Limb (tissue), 2 donors: ENCODE data around the gene AKAP8.
"Not testable (repeated sequence)": the region's sequence is repeated elsewhere in the genome, so short reads cannot be mapped to it uniquely, and the experiment has no call there.

Source experiments
- DNase-seq, 2 donors: peaks; one replicate each; pipeline ENCODE4 v3.0.0-alpha.2; 2016; ENCODE audit errors: extremely low spot score in 2 of 2

Gene AKAP8

GRCh38 chr19:15404097-15404779, 24.7 kb upstream of the AKAP8 start:
- DNase-seq, result no peak

DNA sequence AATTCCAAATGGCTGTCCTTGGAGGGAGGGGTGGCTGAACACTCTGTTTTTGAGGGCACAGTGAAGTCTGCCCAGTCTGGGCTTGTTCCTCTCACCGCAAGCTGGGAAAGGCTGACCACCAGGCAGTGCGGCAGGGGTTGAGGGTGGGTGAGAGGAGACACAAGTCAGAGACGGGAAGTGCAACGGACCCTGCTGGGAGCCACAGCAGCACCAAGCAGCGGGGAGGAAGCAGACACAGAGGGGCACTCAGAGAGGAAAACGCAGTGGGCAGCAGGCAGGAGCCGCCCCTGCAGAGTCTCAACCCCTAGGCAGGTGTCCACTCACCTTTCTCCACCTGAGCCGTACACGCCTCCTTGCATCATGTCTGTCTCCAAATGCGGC, 23.6 kb upstream of the AKAP8 start:
- DNase-seq, result no peak

DNA sequence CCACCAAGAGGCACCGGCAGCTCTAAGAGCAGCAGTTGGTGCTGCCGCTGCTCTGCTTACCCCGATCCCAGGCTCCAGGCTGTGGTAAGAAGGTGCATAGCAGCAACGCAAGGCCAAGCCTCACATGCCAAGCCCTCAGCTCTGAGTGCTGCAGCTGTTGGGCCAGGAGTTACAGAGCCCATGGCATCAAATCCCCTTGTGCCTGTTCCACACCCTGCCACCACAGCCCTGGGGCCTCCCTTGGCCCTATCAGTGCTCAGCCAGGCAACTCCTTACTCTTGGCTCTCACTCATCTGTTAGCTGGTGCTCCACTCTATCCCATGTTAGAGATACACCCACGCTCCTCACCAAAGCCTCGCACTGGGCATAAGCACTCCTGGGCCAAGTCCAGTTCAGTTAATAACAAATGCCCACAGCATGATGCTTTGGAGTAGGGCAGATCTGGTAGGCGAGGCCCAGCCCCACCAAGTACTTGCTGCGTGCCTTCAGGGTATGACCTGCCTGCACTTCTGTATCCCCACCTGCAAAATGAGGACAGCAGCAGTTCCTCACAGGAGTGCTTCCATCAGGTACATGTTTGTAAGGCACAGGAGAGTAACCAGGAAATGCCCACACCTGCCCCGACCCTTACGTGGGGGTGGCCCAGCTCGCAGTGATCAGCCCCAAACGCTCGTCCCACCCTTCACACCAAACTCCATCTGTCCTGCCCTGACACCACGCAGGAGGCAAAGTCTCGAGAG, 23.0 kb upstream of the AKAP8 start:
- DNase-seq, result no peak

- no peak for DNase-seq
Observed at GRCh38 chr19:15401397-15401710, 21.8 kb upstream of the AKAP8 start.

- no peak for DNase-seq
Observed at GRCh38 chr19:15400521-15401396, 21.2 kb upstream of the AKAP8 start.

DNA sequence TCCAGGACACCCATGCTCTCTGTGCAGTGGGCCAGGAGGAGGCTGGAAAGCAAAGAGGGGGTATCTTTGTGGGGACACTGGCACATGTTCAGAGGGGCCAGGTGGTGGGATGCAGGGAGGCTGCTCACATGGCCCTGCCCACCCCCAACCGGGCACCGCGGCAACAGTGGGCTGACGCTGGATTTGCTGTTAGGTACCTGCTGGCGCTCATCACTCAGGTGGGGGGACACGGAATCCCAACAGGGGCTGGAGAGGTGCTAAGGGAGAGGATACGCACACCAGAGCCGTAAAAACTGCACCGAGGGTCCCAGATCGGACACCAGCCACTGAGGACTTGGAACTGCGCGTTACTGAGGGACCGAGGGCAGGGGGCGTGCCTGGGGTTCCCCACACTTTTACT, 20.0 kb upstream of the AKAP8 start:
- DNase-seq, result no peak

- DNase-seq, result no peak
Observed at GRCh38 chr19:15399234-15399515, 19.6 kb upstream of the AKAP8 start.

GRCh38 chr19:15398501-15399233, 19.1 kb upstream of the AKAP8 start:
- no peak for DNase-seq

DNA sequence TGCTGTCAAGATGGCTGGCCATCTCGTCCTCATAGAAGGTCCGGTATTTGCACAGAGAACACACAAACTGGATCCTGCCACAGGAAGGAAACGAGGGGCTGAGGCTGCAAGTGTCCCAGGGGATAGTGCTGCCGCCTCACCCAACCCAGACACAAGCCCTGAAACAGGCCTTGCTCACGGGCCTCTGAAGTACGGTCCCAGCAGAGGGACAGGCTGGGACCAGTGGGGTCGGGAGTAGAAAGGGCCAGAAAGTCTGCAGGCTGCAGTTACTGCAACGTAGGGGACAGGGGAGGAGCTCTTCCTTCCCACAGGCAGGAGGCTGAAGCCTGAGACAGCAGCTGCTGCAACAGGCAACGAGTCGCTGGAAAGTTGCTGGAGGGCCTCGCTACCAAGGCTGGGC, 18.2 kb upstream of the AKAP8 start:
- no peak for DNase-seq

DNA sequence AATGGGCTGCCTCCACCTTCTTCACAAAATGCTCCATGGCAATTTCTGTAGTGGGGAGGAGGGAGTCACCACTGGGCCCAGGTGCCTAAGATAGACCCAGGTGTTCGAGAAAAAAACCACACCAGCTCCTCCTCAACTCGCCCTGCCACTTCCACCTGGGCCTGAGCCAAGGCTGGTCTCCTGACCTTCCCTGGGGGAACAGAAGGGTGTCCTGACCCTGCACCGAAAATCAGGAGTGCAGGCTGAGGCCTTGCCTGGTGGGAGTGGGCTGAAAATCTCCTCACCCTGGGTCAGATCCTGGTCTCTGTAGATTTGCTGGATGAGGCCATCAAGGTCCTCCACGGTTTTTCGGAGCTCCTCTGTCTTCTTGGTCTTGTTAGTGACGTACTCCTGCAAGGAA, 17.6 kb upstream of the AKAP8 start:
- DNase-seq, result no peak

DNA sequence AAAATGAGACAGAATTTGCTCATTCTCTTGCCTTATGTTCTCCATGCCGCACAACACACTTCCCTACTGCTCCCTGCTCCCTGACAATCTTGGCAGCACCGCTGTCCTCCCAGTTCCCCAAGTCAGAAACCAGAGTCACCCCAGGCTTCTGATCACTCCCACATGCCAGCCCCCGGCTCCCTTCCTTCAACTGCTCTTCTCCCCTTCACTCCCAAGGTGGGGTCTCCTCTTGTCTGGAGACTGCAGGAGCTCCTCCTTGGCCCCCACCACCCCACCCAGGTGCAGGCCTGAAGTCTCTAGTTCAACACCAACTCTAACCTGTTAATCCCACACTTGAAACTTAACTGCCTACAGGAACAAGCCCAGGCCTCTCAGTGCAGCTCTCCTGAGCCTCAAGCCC, 16.8 kb upstream of the AKAP8 start:
- no peak for DNase-seq

- not testable (repeated sequence) for DNase-seq
Observed at GRCh38 chr19:15395251-15395650, 15.7 kb upstream of the AKAP8 start.

DNA sequence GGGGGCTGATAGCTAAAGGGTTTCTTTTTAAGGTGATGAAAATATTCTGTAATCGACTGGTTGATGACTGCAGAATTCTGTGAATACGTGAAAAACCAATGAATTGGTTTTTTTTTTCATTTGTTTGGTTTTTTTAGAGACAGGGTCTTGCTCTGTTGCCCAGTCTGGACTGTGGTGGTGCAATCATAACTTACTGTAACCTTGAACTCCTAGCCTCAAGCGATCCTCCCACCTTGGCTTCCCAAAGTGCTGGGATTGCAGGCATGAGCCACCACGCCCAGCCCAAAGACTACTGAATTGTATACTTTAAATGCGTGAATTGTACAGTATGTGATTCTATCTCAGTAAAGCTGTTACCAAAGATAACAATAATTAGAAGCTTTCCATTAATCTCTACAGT, 14.8 kb upstream of the AKAP8 start:
- DNase-seq, result no peak

GRCh38 chr19:15393963-15394362, 14.4 kb upstream of the AKAP8 start:
- no peak for DNase-seq

DNA sequence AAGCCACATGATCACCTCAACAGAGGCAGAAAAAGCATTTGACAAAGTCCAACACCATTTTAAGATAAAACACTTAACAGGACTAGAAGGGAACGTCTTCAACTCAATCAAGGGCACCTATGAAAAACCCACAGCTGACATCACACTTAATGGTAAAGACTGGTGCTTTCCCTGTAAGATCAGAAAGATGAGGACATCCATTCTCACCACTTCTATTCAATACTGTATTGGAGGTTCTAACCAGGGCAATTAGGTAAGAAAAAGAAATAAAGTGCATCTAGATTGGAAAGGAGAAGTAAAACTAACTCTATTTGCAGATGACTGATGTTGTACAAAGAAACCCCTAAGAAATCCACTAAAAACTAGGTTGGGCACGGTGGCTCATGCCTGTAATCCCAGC, 11.2 kb upstream of the AKAP8 start:
- DNase-seq, result no peak

DNA sequence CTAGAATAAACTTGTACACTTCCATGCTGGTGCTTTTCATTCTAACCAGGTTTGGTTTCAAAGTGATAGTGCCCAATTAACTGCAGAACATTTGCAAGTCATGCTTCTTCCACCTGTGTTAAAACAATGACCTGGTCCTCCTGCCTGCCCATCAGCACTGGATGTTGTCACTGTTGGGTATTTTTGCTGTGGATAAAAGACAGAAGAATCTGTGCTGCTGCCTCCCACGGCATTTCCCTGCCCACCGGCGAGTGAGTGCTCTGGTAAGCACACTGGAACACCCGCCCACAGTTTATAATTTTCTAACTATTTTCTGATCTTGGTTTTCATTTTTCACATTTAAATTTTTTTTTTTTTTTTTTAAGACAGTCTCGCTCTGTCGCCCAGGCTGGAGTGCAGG, 2.3 kb upstream of the AKAP8 start:
- DNase-seq, result no peak

GRCh38 chr19:15381429-15381828, 1.8 kb upstream of the AKAP8 start:
- no peak for DNase-seq

- peak in 1 of 2 donors; percentile 15 for DNase-seq
Observed at GRCh38 chr19:15379999-15380647, 536 bp upstream of the AKAP8 start.

DNA sequence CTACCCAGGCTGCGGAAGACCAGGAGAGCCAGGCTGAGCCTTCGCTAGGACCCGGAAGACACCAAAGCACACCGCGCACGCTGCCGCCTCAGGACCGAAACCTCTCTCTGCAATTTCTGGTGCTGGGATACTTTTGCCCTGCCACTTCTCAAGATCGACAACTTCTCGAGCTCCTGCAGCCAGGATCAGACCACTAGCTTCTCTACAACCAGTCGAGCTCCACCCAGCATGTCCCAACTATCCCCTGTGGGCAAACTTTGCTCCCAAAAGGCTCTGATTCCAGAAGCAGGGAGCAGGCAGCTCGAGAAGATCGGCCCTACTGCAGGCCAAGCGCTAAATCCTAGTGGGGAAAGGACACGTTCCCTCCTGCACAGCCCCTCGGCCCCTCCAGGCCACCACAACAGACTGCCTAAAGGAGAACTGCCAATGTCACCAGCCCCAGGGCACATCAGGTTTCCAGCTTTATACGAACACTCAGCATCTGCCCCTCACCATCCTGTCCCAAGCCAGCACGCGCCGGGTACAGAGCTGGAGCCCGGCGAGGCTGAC, 979 bp downstream of the AKAP8 start:
- DNase-seq, result peak; percentile 18 to 61

DNA sequence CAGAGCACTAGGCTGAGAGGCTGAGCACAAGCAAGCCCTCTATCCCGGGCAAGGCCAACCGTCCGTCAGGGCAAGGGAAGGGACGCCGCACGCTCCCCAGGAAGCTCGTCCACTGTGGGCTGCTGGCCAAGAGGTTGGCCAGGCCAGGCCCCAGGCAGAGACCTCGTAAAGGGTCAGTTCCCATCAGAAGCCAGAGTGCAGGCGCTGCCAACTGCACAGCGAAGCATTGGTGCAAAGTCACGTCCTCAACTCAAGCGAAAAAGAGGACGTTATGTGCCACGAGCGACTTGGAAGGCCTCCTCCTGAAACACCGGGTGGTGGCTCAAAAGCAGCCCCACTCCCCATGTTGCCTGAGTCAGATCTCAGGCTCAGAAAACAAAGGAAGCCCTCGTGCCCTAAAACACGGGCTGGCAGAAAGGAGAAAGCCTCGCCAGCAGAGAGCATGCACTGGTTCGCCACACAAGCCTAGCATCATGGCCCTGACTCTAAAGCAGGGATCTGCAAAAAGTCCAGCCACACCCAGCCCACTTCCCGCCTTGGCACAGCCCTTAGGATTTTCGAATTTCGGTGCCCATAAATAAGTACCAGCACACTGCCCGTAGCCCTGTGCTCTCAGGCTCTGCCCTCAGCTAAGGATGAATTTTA, 4.7 kb downstream of the AKAP8 start:
- DNase-seq, result no peak
